Measurements from ENCODE around the gene SLC15A3.

Gene SLC15A3

GRCh38 chr11:60924110-60924905, 27.7 kb downstream of the SLC15A3 start, which contains the start of gene TMEM132A:
TSS of gene TMEM132A (plus strand) at chr11:60924460. CDS start at chr11:60924634, 174 bp downstream.
- TF ChIP-seq GATA3 (IDR thresholded peaks at IDR 0.05; ENCODE audit: low read depth, low read length) (no peak), GATA2 (IDR thresholded peaks at IDR 0.05; ENCODE audit: low read depth, low read length) (no peak)

- TF ChIP-seq GATA2 (IDR thresholded peaks at IDR 0.05; ENCODE audit: low read depth, low read length): no peak
- TF ChIP-seq GATA3 (IDR thresholded peaks at IDR 0.05; ENCODE audit: low read depth, low read length): no peak
Observed at GRCh38 chr11:60923800-60924109, 28.2 kb downstream of the SLC15A3 start.

- TF ChIP-seq GATA3 (IDR thresholded peaks at IDR 0.05; ENCODE audit: low read depth, low read length) (no peak), GATA2 (IDR thresholded peaks at IDR 0.05; ENCODE audit: low read depth, low read length) (no peak)
Observed at GRCh38 chr11:60923326-60923725, 28.6 kb downstream of the SLC15A3 start.

- TF ChIP-seq GATA2 (IDR thresholded peaks at IDR 0.05; ENCODE audit: low read depth, low read length) (no peak), GATA3 (IDR thresholded peaks at IDR 0.05; ENCODE audit: low read depth, low read length) (no peak)
Observed at GRCh38 chr11:60922906-60923305, 29.1 kb downstream of the SLC15A3 start.

GRCh38 chr11:60921777-60922335, 30.1 kb downstream of the SLC15A3 start:
- TF ChIP-seq GATA3 (IDR thresholded peaks at IDR 0.05; ENCODE audit: low read depth, low read length) (no peak), GATA2 (IDR thresholded peaks at IDR 0.05; ENCODE audit: low read depth, low read length) (no peak)

GRCh38 chr11:60921259-60921658, 30.7 kb downstream of the SLC15A3 start:
- TF ChIP-seq GATA2 (IDR thresholded peaks at IDR 0.05; ENCODE audit: low read depth, low read length): no peak
- TF ChIP-seq GATA3 (IDR thresholded peaks at IDR 0.05; ENCODE audit: low read depth, low read length): no peak

GRCh38 chr11:60919956-60920355, 32.0 kb downstream of the SLC15A3 start:
- TF ChIP-seq GATA2 (IDR thresholded peaks at IDR 0.05; ENCODE audit: low read depth, low read length) (no peak), GATA3 (IDR thresholded peaks at IDR 0.05; ENCODE audit: low read depth, low read length) (no peak)

GRCh38 chr11:60919320-60919719, 32.7 kb downstream of the SLC15A3 start:
- no peak for TF ChIP-seq GATA3 (IDR thresholded peaks at IDR 0.05; ENCODE audit: low read depth, low read length)
- TF ChIP-seq GATA2 (IDR thresholded peaks at IDR 0.05; ENCODE audit: low read depth, low read length): no peak

GRCh38 chr11:60918939-60919265, 33.1 kb downstream of the SLC15A3 start:
- no peak for TF ChIP-seq GATA3 (IDR thresholded peaks at IDR 0.05; ENCODE audit: low read depth, low read length)
- no peak for TF ChIP-seq GATA2 (IDR thresholded peaks at IDR 0.05; ENCODE audit: low read depth, low read length)

- TF ChIP-seq GATA3 (IDR thresholded peaks at IDR 0.05; ENCODE audit: low read depth, low read length) (no peak), GATA2 (IDR thresholded peaks at IDR 0.05; ENCODE audit: low read depth, low read length) (no peak)
Observed at GRCh38 chr11:60918251-60918938, 33.6 kb downstream of the SLC15A3 start.

GRCh38 chr11:60917267-60917666, 34.7 kb downstream of the SLC15A3 start:
- TF ChIP-seq GATA3 (IDR thresholded peaks at IDR 0.05; ENCODE audit: low read depth, low read length): no peak
- TF ChIP-seq GATA2 (IDR thresholded peaks at IDR 0.05; ENCODE audit: low read depth, low read length): no peak

GRCh38 chr11:60916669-60917206, 35.2 kb downstream of the SLC15A3 start:
- TF ChIP-seq GATA3 (IDR thresholded peaks at IDR 0.05; ENCODE audit: low read depth, low read length): no peak
- TF ChIP-seq GATA2 (IDR thresholded peaks at IDR 0.05; ENCODE audit: low read depth, low read length): no peak

GRCh38 chr11:60915248-60915914, 36.6 kb downstream of the SLC15A3 start:
- TF ChIP-seq GATA3 (IDR thresholded peaks at IDR 0.05; ENCODE audit: low read depth, low read length) (no peak), GATA2 (IDR thresholded peaks at IDR 0.05; ENCODE audit: low read depth, low read length) (no peak)

GRCh38 chr11:60914633-60915247, 37.2 kb downstream of the SLC15A3 start:
- no peak for TF ChIP-seq GATA2 (IDR thresholded peaks at IDR 0.05; ENCODE audit: low read depth, low read length)
- no peak for TF ChIP-seq GATA3 (IDR thresholded peaks at IDR 0.05; ENCODE audit: low read depth, low read length)
